ENCODE results near the gene SPEM3.

The SPEM3 gene

GRCh38 chr17:7428557-7428956 lies at the start of gene SPEM3:
Gene SPEM3, plus strand, starts transcription at chr17:7428857. Its CDS starts 46 bp downstream, at chr17:7428903.
- DNase-seq: no peak

GRCh38 chr17:7379134-7379533 lies 49.5 kb upstream of the SPEM3 start:
- DNase-seq: no peak

- DNase-seq: peak; percentile 87
Measured at GRCh38 chr17:7380321-7380720, 48.3 kb upstream of the SPEM3 start.

- DNase-seq: peak; percentile 20
Measured at GRCh38 chr17:7380855-7381683, 47.6 kb upstream of the SPEM3 start, which contains the start of gene TNK1. Gene TNK1, plus strand, starts transcription at chr17:7381089. Its CDS starts 1,838 bp downstream, at chr17:7382927.

GRCh38 chr17:7382901-7383300 lies 45.8 kb upstream of the SPEM3 start:
- no peak for DNase-seq

- DNase-seq: no peak
Measured at GRCh38 chr17:7383371-7383741, 45.3 kb upstream of the SPEM3 start.

- DNase-seq: no peak
Measured at GRCh38 chr17:7383742-7384488, 44.7 kb upstream of the SPEM3 start.

GRCh38 chr17:7384489-7385081 lies 44.1 kb upstream of the SPEM3 start:
- DNase-seq: no peak

- no peak for DNase-seq
Measured at GRCh38 chr17:7388856-7389255, 39.8 kb upstream of the SPEM3 start.

- DNase-seq: no peak
Measured at GRCh38 chr17:7389924-7390910, 38.4 kb upstream of the SPEM3 start.

- DNase-seq: no peak
Measured at GRCh38 chr17:7391307-7391706, 37.4 kb upstream of the SPEM3 start.

- no peak for DNase-seq
Measured at GRCh38 chr17:7392696-7393612, 35.7 kb upstream of the SPEM3 start.

- DNase-seq: peak; percentile 84
Measured at GRCh38 chr17:7393613-7394451, 34.8 kb upstream of the SPEM3 start.

- peak; percentile 84 for DNase-seq
Measured at GRCh38 chr17:7394452-7395191, 34.0 kb upstream of the SPEM3 start, which contains the start of gene PLSCR3. Gene PLSCR3, minus strand, starts transcription at chr17:7394525. Its CDS starts 415 bp downstream, at chr17:7394110.

GRCh38 chr17:7396147-7396546 lies 32.5 kb upstream of the SPEM3 start:
- no peak for DNase-seq

GRCh38 chr17:7398612-7399011 lies 30.0 kb upstream of the SPEM3 start:
- no peak for DNase-seq

GRCh38 chr17:7403043-7403726 lies 25.5 kb upstream of the SPEM3 start:
- no peak for DNase-seq

- peak; percentile 91 for DNase-seq
Measured at GRCh38 chr17:7403727-7403976, 25.0 kb upstream of the SPEM3 start.
